Neural cell (in vitro differentiated cells): ENCODE data around the gene OTOL1. TPM values are rescaled to one million over a fixed set of nuclear protein-coding genes. Genes with fewer than 3 reads are reported as not detected.

Experiments used
- H2AFZ ChIP-seq: fragments of 200-600, 300-800 bp; sonication (generic), shearing (Covaris generic); 2 replicates; pipeline ENCODE4 v1.6.0; 2014; ENCODE audit warnings: low read depth, mild to moderate bottlenecking, antibody characterized with exemption, low read length, moderate library complexity
- H3F3A ChIP-seq: fragments of 200-600 bp; shearing (Covaris generic); 2 replicates; pipeline ENCODE4 v1.6.1; 2016; ENCODE audit warnings: mild to moderate bottlenecking, moderate library complexity, mixed read lengths, antibody characterized with exemption, low read length; ENCODE audit not compliant: insufficient read depth, poor library complexity, severe bottlenecking
- H3K27ac ChIP-seq: fragments of 200-600, 300-800 bp; sonication (generic), shearing (Covaris generic); 2 replicates; pipeline ENCODE4 v1.5.1; 2014; ENCODE audit warnings: mild to moderate bottlenecking, low read length, moderate library complexity
- H3K27me3 ChIP-seq: fragments of 300-800, 200-600 bp; sonication (generic), shearing (Covaris generic); 2 replicates; pipeline ENCODE4 v1.6.0; 2014; ENCODE audit warnings: mild to moderate bottlenecking, low read depth, low read length, moderate library complexity; ENCODE audit not compliant: insufficient read depth
- H3K36me3 ChIP-seq: fragments of 300-800, 200-600 bp; sonication (generic), shearing (Covaris generic); 2 replicates; pipeline ENCODE4 v1.5.1; 2014; ENCODE audit warnings: mild to moderate bottlenecking, antibody characterized with exemption, low read length, moderate library complexity; ENCODE audit not compliant: insufficient read depth
- H3K4me2 ChIP-seq: fragments of 300-800, 200-600 bp; sonication (generic), shearing (Covaris generic); 2 replicates; pipeline ENCODE4 v1.6.0; 2014; ENCODE audit warnings: mild to moderate bottlenecking, low read length
- H3K4me3 ChIP-seq: fragments of 300-800, 200-600 bp; sonication (generic), shearing (Covaris generic); 2 replicates; pipeline ENCODE4 v1.5.1; 2014; ENCODE audit warnings: mild to moderate bottlenecking, low read length, moderate library complexity
- H3K79me2 ChIP-seq: fragments of 200-600 bp; shearing (Covaris generic); replicated peaks from 2 replicates; pipeline ENCODE4 v1.6.0; 2014; ENCODE audit warnings: mild to moderate bottlenecking, low read length, moderate library complexity; ENCODE audit not compliant: insufficient read depth
- H3K9ac ChIP-seq: fragments of 300-800, 200-600 bp; sonication (generic), shearing (Covaris generic); 2 replicates; pipeline ENCODE4 v1.6.1; 2016; ENCODE audit warnings: mild to moderate bottlenecking, low read length, mixed read lengths
- H3K9me2 ChIP-seq: fragments of 200-600 bp; shearing (Covaris generic); 2 replicates; pipeline ENCODE4 v1.6.1; 2016; ENCODE audit warnings: mild to moderate bottlenecking, low read length, mixed read lengths; ENCODE audit not compliant: insufficient read depth
- H3K9me3 ChIP-seq: fragments of 200-600, 300-800 bp; sonication (generic), shearing (Covaris generic); 2 replicates; pipeline ENCODE4 v1.6.1; 2016; ENCODE audit warnings: mild to moderate bottlenecking, mixed run types, low read length, moderate library complexity, mixed read lengths
- H4K20me1 ChIP-seq: fragments of 200-600 bp; shearing (Covaris generic); 2 replicates; pipeline ENCODE4 v1.6.1; 2016; ENCODE audit warnings: mild to moderate bottlenecking, mixed run types; ENCODE audit not compliant: insufficient read depth
- EP300 ChIP-seq: fragments of 450-650 bp; conservative IDR thresholded peaks from 2 replicates; pipeline ENCODE4 v1.6.1; 2014; ENCODE audit warnings: antibody characterized with exemption, mild to moderate bottlenecking, moderate library complexity; ENCODE audit not compliant: poor library complexity, severe bottlenecking
- EZH2 ChIP-seq: fragments of 200-600, 300-800 bp; shearing (Covaris generic), sonication (generic); IDR thresholded peaks from 2 replicates; pipeline ENCODE4 v1.6.1; 2014; ENCODE audit warnings: antibody characterized with exemption, low read length, borderline replicate concordance, mild to moderate bottlenecking; ENCODE audit not compliant: insufficient read depth, poor library complexity, severe bottlenecking
- MXI1 ChIP-seq: fragments of 450-650 bp; conservative IDR thresholded peaks from 2 replicates; pipeline ENCODE4 v1.6.1; 2014; ENCODE audit warnings: antibody characterized with exemption, mild to moderate bottlenecking; ENCODE audit not compliant: poor library complexity, severe bottlenecking
- POLR2AphosphoS5 ChIP-seq: IDR thresholded peaks from 2 replicates; pipeline ENCODE4 v1.6.1; 2012
- TAF1 ChIP-seq: IDR thresholded peaks from 2 replicates; pipeline ENCODE4 v1.6.1; 2012; ENCODE audit warnings: low read depth
- polyA plus RNA-seq: library from polyadenylated mRNA; depleted of rRNA; stranded (reverse); fragments of >200 nt; gene quantifications from 2 replicates; pipeline ENCODE4 v1.2.3, GENCODE V29; 2014
- TF ChIP-seq, protein P1 (sequence below): fragments of 450-650 bp; IDR thresholded peaks from 2 replicates; pipeline ENCODE4 v1.5.1; 2014; ENCODE audit warnings: antibody characterized with exemption, mild to moderate bottlenecking, moderate library complexity; ENCODE audit not compliant: poor library complexity, severe bottlenecking
- TF ChIP-seq, protein P2 (sequence below): IDR thresholded peaks from 2 replicates; pipeline ENCODE4 v1.6.1; 2012; ENCODE audit warnings: borderline replicate concordance

OTOL1 gene
- polyA plus RNA-seq, 1 donor from 2014 or later: not detected

DNA sequence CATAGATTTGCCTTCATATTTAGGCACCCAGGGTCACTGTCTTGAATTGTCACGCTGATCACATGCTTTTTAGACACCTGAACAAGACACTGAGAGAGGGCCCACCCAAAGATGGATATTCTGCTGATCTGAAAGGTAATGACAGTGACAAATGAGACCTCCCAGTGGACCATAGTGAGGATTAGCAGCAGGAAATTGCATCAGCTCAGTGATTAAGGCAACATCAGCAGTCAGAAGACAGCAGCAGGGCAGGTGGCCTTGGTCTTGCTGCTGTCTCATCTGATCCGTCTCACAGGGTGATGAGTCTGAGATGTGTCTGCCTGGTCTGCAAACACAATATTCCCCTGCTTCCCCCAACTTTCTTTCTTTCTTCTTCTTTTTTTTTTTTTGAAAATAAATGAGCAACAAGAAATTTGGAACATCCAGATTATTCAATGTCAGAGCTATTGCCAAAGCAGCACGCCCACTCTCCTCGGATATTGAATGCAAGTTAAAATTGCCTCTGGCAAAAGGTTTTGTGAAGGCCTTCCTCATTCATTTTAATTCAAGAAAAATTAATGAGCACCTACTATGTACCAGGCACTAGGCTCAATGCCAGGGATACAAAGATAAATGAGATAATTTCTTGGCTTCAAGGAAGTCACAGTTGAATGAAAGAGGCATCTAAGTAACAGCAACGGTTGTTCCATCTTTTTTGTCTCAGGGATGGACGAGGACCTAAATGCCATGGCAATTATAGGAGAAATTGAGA, 14.1 kb downstream of the OTOL1 start:
- no peak overlapping the region for H3K27ac ChIP-seq
- no peaks in the 10 kb centered on the region for H4K20me1 ChIP-seq

DNA sequence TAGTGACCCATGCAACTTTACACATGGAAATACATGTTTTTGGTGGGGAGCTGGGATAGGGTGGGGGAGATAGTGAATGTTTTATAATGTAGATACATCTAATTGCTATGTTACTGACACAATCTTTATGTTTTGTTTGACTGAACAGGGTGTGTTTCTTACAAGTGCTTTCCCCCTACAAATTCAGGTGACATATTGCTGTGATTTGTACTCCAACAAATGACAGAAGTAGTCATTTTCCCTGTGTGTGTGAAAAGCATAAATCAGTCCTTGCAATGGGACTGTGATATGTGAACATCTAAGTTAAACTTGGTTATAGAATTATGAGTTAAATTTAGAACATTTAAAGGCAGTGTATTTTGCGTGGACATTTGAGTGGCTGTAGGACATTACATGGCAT, 27.3 kb downstream of the OTOL1 start:
- H3K9ac ChIP-seq: no peak overlapping the region

More for the DNA sequence above, 14.1 kb downstream of the OTOL1 start:
- H2AFZ ChIP-seq: no peak overlapping the region
- TF ChIP-seq EP300: no peak
- no peak for TF ChIP-seq MXI1
- H3K9ac ChIP-seq: no peak overlapping the region
- no peaks in the 10 kb centered on the region for H3K79me2 ChIP-seq
- no peaks in the 10 kb centered on the region for H3K9me3 ChIP-seq
- no peak overlapping the region for H3K4me2 ChIP-seq
- H3K36me3 ChIP-seq: no peaks in the 10 kb centered on the region
- no peak overlapping the region for H3K4me3 ChIP-seq
- H3F3A ChIP-seq: no peaks in the 10 kb centered on the region
- no peaks in the 10 kb centered on the region for H3K27me3 ChIP-seq
- H3K9me2 ChIP-seq: no peaks in the 10 kb centered on the region

More for the DNA sequence above, 27.3 kb downstream of the OTOL1 start:
- TF ChIP-seq, protein P1, sequence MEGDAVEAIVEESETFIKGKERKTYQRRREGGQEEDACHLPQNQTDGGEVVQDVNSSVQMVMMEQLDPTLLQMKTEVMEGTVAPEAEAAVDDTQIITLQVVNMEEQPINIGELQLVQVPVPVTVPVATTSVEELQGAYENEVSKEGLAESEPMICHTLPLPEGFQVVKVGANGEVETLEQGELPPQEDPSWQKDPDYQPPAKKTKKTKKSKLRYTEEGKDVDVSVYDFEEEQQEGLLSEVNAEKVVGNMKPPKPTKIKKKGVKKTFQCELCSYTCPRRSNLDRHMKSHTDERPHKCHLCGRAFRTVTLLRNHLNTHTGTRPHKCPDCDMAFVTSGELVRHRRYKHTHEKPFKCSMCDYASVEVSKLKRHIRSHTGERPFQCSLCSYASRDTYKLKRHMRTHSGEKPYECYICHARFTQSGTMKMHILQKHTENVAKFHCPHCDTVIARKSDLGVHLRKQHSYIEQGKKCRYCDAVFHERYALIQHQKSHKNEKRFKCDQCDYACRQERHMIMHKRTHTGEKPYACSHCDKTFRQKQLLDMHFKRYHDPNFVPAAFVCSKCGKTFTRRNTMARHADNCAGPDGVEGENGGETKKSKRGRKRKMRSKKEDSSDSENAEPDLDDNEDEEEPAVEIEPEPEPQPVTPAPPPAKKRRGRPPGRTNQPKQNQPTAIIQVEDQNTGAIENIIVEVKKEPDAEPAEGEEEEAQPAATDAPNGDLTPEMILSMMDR: no peak
- TF ChIP-seq EP300: peak; percentile 54
- no peak for TF ChIP-seq TAF1
- TF ChIP-seq EZH2: no peak
- peak; percentile 74 for TF ChIP-seq POLR2AphosphoS5
- TF ChIP-seq, protein P2, sequence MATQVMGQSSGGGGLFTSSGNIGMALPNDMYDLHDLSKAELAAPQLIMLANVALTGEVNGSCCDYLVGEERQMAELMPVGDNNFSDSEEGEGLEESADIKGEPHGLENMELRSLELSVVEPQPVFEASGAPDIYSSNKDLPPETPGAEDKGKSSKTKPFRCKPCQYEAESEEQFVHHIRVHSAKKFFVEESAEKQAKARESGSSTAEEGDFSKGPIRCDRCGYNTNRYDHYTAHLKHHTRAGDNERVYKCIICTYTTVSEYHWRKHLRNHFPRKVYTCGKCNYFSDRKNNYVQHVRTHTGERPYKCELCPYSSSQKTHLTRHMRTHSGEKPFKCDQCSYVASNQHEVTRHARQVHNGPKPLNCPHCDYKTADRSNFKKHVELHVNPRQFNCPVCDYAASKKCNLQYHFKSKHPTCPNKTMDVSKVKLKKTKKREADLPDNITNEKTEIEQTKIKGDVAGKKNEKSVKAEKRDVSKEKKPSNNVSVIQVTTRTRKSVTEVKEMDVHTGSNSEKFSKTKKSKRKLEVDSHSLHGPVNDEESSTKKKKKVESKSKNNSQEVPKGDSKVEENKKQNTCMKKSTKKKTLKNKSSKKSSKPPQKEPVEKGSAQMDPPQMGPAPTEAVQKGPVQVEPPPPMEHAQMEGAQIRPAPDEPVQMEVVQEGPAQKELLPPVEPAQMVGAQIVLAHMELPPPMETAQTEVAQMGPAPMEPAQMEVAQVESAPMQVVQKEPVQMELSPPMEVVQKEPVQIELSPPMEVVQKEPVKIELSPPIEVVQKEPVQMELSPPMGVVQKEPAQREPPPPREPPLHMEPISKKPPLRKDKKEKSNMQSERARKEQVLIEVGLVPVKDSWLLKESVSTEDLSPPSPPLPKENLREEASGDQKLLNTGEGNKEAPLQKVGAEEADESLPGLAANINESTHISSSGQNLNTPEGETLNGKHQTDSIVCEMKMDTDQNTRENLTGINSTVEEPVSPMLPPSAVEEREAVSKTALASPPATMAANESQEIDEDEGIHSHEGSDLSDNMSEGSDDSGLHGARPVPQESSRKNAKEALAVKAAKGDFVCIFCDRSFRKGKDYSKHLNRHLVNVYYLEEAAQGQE: no peak
- H2AFZ ChIP-seq: no peak overlapping the region
- no peaks in the 10 kb centered on the region for H3K9me3 ChIP-seq
- no peak overlapping the region for H3K4me2 ChIP-seq
- H3K36me3 ChIP-seq: no peaks in the 10 kb centered on the region
- H3F3A ChIP-seq: no peaks in the 10 kb centered on the region
- no peak overlapping the region for H3K27ac ChIP-seq
- H3K9me2 ChIP-seq: no peaks in the 10 kb centered on the region
- no peak overlapping the region for H3K4me3 ChIP-seq
- H3K79me2 ChIP-seq: no peaks in the 10 kb centered on the region
- H4K20me1 ChIP-seq: no peaks in the 10 kb centered on the region
- H3K27me3 ChIP-seq: no peaks in the 10 kb centered on the region
